Measurements from ENCODE around the gene WNT16.
"Not testable (repeated sequence)": the region's sequence is repeated elsewhere in the genome, so short reads cannot be mapped to it uniquely, and the experiment has no call there.

Gene WNT16

DNA sequence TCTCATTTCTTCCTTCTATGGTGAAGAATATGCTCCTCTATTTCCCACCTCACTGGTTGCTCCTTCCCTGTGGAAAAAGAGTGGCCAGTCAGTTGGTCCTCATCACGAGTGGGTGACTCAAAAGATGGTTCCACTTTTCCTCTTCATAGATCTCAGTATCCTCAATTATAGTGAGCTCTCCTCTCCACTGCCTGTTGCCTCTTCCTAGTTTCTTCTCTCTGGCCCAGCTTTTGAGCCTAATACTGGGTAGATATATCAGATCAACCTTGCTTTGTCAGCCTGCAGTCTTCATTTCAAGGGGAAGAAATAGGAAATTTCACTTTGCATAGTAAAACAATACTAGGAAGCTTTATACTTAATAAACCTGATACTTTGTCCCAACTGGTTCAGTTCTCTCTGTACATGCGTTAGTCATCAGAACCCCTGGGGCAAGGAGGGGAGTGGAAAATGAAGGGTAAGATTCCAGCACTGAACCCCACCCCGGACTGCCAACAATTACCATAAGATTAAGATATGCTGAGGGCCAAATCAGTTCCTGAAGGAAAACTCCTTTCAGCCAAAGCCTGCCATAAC is 15.5 kb upstream of the WNT16 start:
- Mint-ChIP-seq H3K36me3 (ENCODE audit: low read depth) (no peaks in the 10 kb centered on the region), H3K27me3 (ENCODE audit: low read depth, poor library complexity) (peaks cover 14% of the 10 kb centered on the region), H3K4me3 (no peak overlapping the region), H3K27ac (peak overlapping the region; percentile 80), H3K9me3 (peaks cover 23% of the 10 kb centered on the region), H3K4me1 (peaks cover 20% of the 10 kb centered on the region)
- TF ChIP-seq, protein P1, sequence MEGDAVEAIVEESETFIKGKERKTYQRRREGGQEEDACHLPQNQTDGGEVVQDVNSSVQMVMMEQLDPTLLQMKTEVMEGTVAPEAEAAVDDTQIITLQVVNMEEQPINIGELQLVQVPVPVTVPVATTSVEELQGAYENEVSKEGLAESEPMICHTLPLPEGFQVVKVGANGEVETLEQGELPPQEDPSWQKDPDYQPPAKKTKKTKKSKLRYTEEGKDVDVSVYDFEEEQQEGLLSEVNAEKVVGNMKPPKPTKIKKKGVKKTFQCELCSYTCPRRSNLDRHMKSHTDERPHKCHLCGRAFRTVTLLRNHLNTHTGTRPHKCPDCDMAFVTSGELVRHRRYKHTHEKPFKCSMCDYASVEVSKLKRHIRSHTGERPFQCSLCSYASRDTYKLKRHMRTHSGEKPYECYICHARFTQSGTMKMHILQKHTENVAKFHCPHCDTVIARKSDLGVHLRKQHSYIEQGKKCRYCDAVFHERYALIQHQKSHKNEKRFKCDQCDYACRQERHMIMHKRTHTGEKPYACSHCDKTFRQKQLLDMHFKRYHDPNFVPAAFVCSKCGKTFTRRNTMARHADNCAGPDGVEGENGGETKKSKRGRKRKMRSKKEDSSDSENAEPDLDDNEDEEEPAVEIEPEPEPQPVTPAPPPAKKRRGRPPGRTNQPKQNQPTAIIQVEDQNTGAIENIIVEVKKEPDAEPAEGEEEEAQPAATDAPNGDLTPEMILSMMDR (IDR thresholded peaks at IDR 0.05) = no peak
- no peak for DNase-seq

DNA sequence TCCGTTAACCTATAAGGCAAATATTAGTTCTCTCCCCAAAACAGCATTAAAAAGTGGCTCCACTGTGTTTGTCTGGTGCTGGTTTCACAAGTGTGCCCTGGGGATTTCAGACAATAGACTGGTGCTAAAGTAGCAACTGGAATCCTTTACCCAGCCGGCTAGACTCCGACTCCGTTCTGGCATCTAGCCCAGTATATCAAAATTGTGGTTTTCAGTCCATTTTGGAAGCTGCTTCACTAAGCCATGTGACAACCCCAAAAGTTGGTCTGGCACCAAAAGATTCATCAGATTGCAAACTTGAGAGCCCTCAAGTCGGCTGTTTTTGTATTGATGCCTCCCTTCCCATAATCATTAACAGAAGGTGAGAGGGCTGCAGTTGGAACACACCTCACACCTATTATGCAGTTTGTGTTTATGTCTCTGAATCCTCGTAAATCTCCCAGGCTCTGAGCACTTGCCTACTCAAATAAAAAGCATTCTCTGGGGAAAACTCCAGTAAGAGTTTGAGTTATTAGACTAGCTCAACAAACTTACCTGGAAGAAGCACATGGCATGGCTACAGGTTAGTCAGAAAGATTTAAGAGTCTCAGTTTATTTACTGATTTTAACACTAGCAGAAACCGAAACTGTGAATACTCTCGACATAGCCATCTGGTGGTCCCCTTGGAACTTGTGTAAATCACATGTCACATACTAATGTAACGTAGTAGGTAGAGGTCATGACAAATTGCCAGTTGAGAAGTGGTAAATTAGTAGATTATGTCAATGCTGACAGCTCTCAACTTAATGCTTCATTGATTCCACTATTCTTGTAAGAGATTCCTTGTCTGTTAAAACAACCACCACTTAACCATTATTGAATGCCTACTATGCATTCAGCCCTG is 14.8 kb upstream of the WNT16 start:
- Mint-ChIP-seq H3K4me1 (peaks cover 20% of the 10 kb centered on the region), H3K27ac (peak overlapping the region; percentile 80), H3K36me3 (ENCODE audit: low read depth) (no peaks in the 10 kb centered on the region), H3K4me3 (no peak overlapping the region), H3K9me3 (peaks cover 23% of the 10 kb centered on the region), H3K27me3 (ENCODE audit: low read depth, poor library complexity) (peaks cover 16% of the 10 kb centered on the region)
- no peak for DNase-seq
- TF ChIP-seq, protein P1 (IDR thresholded peaks at IDR 0.05) = no peak

DNA sequence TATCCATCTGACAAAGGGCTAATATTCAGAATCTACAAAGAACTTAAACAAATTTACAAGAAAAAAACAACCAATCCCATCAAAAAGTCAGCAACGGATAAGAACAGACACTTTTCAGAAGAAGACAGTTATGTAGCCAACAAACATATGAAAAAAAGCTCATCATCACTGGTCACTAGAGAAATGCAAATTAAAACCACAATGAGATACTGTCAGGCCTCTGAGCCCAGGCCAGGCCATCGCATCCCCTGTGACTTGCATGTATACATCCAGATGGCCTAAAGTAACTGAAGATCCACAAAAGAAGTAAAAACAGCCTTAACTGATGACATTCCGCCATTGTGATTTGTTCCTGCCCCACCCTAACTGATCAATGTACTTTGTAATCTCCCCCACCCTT is 13.6 kb upstream of the WNT16 start:
- H3K36me3 Mint-ChIP-seq (ENCODE audit: low read depth); DNase-seq; H3K27ac Mint-ChIP-seq; H3K4me3 Mint-ChIP-seq: not testable (repeated sequence)
- Mint-ChIP-seq H3K9me3 (peaks cover 18% of the 10 kb centered on the region), H3K4me1 (peaks cover 22% of the 10 kb centered on the region), H3K27me3 (ENCODE audit: low read depth, poor library complexity) (peaks cover 17% of the 10 kb centered on the region)

DNA sequence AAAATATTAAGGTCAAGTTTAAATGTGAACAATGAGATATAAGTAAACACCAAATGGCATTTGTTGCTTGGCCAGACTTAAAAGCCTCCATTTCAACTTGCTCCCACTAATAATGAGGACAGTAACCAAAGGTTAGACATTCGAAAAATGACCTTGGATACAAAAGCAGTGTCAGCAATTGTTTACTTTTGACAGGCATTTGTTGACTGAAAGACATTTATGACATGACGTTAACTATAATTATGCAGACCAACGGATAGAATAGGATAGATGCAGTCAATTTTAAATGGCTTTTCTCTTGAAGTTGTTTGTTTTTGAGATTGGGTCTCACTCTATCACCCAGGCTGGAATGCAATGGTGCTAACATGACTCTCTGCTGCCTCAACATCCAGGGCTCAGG is 6.3 kb upstream of the WNT16 start:
- TF ChIP-seq, protein P1 (IDR thresholded peaks at IDR 0.05) = no peak
- Mint-ChIP-seq H3K27ac (no peak overlapping the region), H3K4me3 (no peak overlapping the region), H3K9me3 (no peaks in the 10 kb centered on the region), H3K36me3 (ENCODE audit: low read depth) (no peaks in the 10 kb centered on the region), H3K4me1 (peaks cover 19% of the 10 kb centered on the region), H3K27me3 (ENCODE audit: low read depth, poor library complexity) (peaks cover 15% of the 10 kb centered on the region)
- DNase-seq = no peak

DNA sequence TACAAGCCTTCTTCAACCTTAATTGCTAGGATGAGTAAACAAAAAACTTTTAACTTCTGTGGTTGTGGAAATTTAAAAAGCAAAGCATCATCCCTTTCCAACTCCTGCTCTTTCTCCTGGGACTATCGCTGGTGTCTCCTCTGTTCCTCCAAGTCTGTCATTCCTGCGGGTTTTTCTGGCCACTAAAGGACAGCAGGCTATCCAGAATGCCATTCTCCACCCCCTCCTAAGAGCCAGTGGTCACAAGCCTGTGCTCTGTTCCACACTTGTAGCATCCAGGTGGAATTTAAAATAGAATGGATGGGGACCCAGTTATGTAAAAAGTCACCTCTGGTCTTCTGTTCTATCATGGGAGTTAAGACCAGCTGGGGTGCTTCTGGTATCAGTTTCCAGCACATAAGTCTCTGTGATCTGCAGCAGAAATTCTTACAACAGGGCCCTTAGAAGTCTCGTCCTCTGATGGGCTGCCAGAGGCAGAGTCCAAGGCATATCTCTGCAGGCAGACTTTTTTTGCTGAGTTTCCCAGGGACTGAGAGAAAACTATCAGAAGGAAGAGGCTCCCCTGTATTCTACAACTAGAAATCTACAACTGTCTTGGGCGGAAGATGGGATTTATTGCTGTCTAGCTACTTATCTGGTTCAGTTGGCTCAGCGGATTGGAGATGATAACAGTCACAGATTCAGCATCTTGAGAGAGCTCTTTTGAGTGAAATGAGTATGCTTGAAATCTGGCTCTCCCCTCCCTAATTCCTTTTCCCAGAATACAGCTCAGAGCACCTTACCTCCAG is 5.1 kb upstream of the WNT16 start:
- TF ChIP-seq, protein P1 (IDR thresholded peaks at IDR 0.05) = no peak
- peaks cover 22% of the 10 kb centered on the region for H3K4me1 Mint-ChIP-seq
- H3K27me3 Mint-ChIP-seq (ENCODE audit: low read depth, poor library complexity) = peaks cover 28% of the 10 kb centered on the region
- no peak overlapping the region for H3K27ac Mint-ChIP-seq
- no peak overlapping the region for H3K4me3 Mint-ChIP-seq
- no peak for DNase-seq
- no peaks in the 10 kb centered on the region for H3K36me3 Mint-ChIP-seq (ENCODE audit: low read depth)
- peaks cover 4% of the 10 kb centered on the region for H3K9me3 Mint-ChIP-seq

DNA sequence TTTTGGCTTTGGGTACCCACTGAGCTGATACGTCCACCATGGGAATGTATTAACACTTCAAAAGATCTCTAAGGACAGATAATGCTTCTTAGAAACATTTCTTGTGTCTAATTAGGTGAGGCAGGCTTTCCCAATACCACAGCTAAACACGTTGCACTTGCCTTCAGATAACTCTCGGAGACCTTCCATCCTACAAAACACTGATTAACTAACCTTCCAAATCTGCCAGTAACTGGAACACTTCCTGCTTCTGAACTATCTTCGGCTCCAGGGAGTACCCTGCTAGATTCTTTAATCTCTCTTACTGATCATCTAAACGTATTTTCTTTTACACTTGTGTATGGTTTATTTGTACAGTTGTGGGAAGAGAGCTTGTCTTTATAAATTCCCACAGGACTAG is 1.1 kb upstream of the WNT16 start:
- no peaks in the 10 kb centered on the region for H3K36me3 Mint-ChIP-seq (ENCODE audit: low read depth)

More for the DNA sequence above, 1.1 kb upstream of the WNT16 start:
- Mint-ChIP-seq H3K4me3 (no peak overlapping the region), H3K27me3 (ENCODE audit: low read depth, poor library complexity) (peaks cover 54% of the 10 kb centered on the region), H3K4me1 (peaks cover 38% of the 10 kb centered on the region), H3K9me3 (peaks cover 4% of the 10 kb centered on the region), H3K27ac (no peak overlapping the region)
- DNase-seq = no peak
- TF ChIP-seq, protein P1 (IDR thresholded peaks at IDR 0.05) = no peak

Measured in nephron progenitor cell (in vitro differentiated cells).